ENCODE data around the gene CDKAL1.
"Not testable (repeated sequence)": the region's sequence is repeated elsewhere in the genome, so short reads cannot be mapped to it uniquely, and the experiment has no call there.

Gene CDKAL1

DNA sequence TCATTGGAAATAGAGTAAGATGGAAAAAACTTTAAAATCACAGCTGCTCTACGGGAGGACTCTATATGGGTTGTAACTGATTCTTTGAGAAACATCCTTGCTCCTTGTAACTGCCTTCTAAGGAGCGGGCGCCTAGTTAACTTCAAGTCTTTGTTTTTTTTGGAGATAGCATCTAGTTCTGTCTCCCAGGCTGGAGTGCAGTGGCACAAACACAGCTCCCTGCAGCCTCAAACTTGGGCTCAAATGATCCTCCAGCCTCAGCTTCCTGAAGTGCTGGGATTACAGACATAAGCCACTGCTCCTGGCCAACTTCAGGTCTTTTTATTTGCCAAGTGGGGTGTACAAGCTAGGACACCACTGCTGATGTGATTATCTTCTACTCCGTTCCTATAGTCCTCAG, 552.9 kb downstream of the CDKAL1 start:
- DNase-seq (ENCODE audit: low read depth, low spot score) = no peak
- H3K4me1 ChIP-seq (ENCODE audit: control insufficient read depth, insufficient read depth, low read length) = no peaks in the 10 kb centered on the region
- no CpG with 5 or more reads among the region's 4 CpGs for WGBS (ENCODE audit: insufficient coverage, insufficient read length)
- no peaks in the 10 kb centered on the region for H3K27me3 ChIP-seq (ENCODE audit: control insufficient read depth, insufficient read depth, low read length)
- H3K4me3 ChIP-seq (ENCODE audit: low read length) = no peak overlapping the region
- no peaks in the 10 kb centered on the region for H3K36me3 ChIP-seq (ENCODE audit: control insufficient read depth, insufficient read depth, low read length)
- H3K27ac ChIP-seq (ENCODE audit: low read length) = no peak overlapping the region
- H3K9me3 ChIP-seq (ENCODE audit: control insufficient read depth, insufficient read depth, low read length) = no peaks in the 10 kb centered on the region

DNA sequence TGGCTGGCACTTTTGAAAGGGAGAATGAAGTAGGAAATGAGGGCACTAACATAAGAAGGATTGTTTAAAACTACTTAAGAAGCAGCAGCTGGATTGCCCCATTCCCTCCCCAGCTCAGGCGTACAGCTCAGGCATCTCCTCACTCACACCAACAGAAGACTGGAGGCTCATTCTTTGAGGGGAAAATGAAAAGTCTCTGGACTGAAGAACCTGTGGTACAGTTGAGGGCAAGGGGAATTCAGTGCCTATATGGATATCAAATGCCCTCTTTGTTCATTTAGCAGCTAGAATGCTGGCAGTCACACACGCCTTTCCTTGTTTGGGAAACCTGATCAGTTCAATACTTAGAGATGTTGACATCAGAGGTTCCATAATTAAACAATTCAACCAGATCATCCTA, 557.2 kb downstream of the CDKAL1 start:
- WGBS (ENCODE audit: insufficient coverage, insufficient read length) = no CpG with 5 or more reads among the region's 2 CpGs
- no peak overlapping the region for H3K27ac ChIP-seq (ENCODE audit: low read length)
- no peaks in the 10 kb centered on the region for H3K9me3 ChIP-seq (ENCODE audit: control insufficient read depth, insufficient read depth, low read length)
- DNase-seq (ENCODE audit: low read depth, low spot score) = no peak
- H3K4me1 ChIP-seq (ENCODE audit: control insufficient read depth, insufficient read depth, low read length) = no peaks in the 10 kb centered on the region
- no peaks in the 10 kb centered on the region for H3K27me3 ChIP-seq (ENCODE audit: control insufficient read depth, insufficient read depth, low read length)
- no peak overlapping the region for H3K4me3 ChIP-seq (ENCODE audit: low read length)
- no peaks in the 10 kb centered on the region for H3K36me3 ChIP-seq (ENCODE audit: control insufficient read depth, insufficient read depth, low read length)

DNA sequence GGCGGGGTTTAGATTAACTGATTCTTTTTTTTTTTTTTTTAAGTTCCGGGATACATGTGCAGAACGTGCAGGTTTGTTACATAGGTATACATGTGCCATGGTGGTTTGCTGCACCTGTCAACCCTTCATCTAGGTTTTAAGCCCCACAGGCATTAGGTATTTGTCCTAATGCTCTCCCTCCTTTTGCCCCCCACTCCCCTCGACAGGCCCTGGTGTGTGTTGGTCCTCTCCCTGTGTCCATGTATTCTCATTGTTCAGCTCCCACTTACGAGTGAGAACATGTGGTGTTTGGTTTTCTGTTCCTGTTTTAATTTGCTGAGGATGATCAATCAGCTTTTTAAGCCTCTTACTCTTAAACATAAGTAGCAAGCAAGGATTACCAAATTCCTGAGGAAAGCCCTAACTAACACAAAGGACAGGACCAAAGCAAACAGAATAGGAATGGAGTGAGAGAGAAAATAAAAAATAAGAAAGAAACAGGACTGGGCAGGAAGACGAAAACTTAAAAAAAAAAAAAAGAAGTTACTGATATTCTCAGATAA, 558.0 kb downstream of the CDKAL1 start:
- H3K27me3 ChIP-seq (ENCODE audit: control insufficient read depth, insufficient read depth, low read length); H3K27ac ChIP-seq (ENCODE audit: low read length); DNase-seq (ENCODE audit: low read depth, low spot score); H3K4me1 ChIP-seq (ENCODE audit: control insufficient read depth, insufficient read depth, low read length); H3K4me3 ChIP-seq (ENCODE audit: low read length); H3K9me3 ChIP-seq (ENCODE audit: control insufficient read depth, insufficient read depth, low read length); H3K36me3 ChIP-seq (ENCODE audit: control insufficient read depth, insufficient read depth, low read length): not testable (repeated sequence)
- WGBS (ENCODE audit: insufficient coverage, insufficient read length) = no CpG with 5 or more reads among the region's 6 CpGs

DNA sequence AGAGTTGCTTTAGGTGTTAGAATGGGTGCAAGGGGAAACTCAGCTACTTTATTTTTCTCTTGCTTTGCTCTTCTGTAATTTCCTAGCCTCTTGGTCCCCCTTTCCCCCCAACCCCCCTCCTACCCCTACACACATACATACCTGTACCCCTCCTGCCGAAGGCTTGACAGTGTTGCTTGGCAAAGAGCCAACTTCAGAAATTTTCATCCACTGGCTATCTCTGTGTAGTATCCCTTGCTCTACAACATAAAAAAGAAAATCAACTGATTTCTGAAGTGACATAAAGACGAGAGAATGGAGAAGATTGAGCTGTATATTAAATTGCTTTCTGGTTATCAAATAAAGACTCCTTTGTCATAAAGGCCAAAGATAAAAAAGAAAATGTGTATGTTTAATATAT, 561.2 kb downstream of the CDKAL1 start:
- H3K36me3 ChIP-seq (ENCODE audit: control insufficient read depth, insufficient read depth, low read length) = no peaks in the 10 kb centered on the region
- H3K4me3 ChIP-seq (ENCODE audit: low read length) = no peak overlapping the region
- H3K27ac ChIP-seq (ENCODE audit: low read length) = no peak overlapping the region
- no CpG with 5 or more reads among the region's 2 CpGs for WGBS (ENCODE audit: insufficient coverage, insufficient read length)
- H3K27me3 ChIP-seq (ENCODE audit: control insufficient read depth, insufficient read depth, low read length) = no peaks in the 10 kb centered on the region
- no peaks in the 10 kb centered on the region for H3K9me3 ChIP-seq (ENCODE audit: control insufficient read depth, insufficient read depth, low read length)
- no peak for DNase-seq (ENCODE audit: low read depth, low spot score)
- peaks cover 3% of the 10 kb centered on the region; the same call in 1 of the 2 replicates for H3K4me1 ChIP-seq (ENCODE audit: control insufficient read depth, insufficient read depth, low read length)

DNA sequence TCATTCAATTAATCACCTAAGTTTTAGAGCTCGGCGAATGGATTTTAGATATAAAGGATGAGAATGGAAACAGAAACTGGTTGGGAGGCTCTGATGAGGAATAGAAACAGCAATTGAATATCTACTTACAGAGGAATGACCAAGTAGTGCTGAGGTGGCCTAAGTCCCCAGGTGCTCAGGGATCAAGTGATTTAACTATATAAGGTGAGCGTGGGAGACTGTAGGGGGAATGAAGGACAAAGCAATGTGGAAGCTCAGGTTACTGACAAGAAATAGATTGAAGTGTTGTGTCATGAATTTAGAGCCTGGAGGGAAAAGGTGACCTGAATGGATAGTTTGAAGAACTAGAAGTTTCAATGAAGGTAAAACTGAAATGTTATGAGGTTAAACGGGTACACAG, 563.9 kb downstream of the CDKAL1 start:
- Histone ChIP-seq H3K4me1 (ENCODE audit: control insufficient read depth, insufficient read depth, low read length) (peaks cover 5% of the 10 kb centered on the region; the same call in 1 of the 2 replicates), H3K27ac (ENCODE audit: low read length) (no peak overlapping the region), H3K4me3 (ENCODE audit: low read length) (no peak overlapping the region), H3K27me3 (ENCODE audit: control insufficient read depth, insufficient read depth, low read length) (no peaks in the 10 kb centered on the region), H3K36me3 (ENCODE audit: control insufficient read depth, insufficient read depth, low read length) (no peaks in the 10 kb centered on the region), H3K9me3 (ENCODE audit: control insufficient read depth, insufficient read depth, low read length) (no peaks in the 10 kb centered on the region)
- no CpG with 5 or more reads among the region's 4 CpGs for WGBS (ENCODE audit: insufficient coverage, insufficient read length)
- no peak for DNase-seq (ENCODE audit: low read depth, low spot score)

DNA sequence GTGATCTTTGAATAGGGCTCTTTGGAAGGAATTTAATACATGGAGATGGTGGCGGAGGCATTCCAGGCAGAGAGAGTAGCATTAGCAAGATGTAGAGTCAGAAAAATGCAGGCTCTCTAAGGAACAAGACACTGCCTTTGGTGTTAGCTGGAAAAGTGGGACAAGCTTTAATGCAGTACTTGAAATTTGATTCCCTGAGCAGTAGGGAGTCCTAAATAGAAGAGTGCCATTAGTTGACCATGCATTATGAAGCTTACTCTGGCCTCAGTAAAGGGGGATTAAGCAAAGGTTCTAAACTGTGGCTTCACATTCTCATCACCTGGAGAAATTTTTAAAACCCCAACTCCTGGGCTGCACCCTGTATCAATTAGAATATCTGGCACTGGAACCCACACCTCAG, 564.5 kb downstream of the CDKAL1 start:
- Histone ChIP-seq H3K9me3 (ENCODE audit: control insufficient read depth, insufficient read depth, low read length) (no peaks in the 10 kb centered on the region), H3K4me1 (ENCODE audit: control insufficient read depth, insufficient read depth, low read length) (peaks cover 5% of the 10 kb centered on the region; the same call in 1 of the 2 replicates), H3K27ac (ENCODE audit: low read length) (no peak overlapping the region), H3K36me3 (ENCODE audit: control insufficient read depth, insufficient read depth, low read length) (no peaks in the 10 kb centered on the region), H3K4me3 (ENCODE audit: low read length) (no peak overlapping the region), H3K27me3 (ENCODE audit: control insufficient read depth, insufficient read depth, low read length) (no peaks in the 10 kb centered on the region)
- no CpG with 5 or more reads among the region's 1 CpG for WGBS (ENCODE audit: insufficient coverage, insufficient read length)
- no peak for DNase-seq (ENCODE audit: low read depth, low spot score)

DNA sequence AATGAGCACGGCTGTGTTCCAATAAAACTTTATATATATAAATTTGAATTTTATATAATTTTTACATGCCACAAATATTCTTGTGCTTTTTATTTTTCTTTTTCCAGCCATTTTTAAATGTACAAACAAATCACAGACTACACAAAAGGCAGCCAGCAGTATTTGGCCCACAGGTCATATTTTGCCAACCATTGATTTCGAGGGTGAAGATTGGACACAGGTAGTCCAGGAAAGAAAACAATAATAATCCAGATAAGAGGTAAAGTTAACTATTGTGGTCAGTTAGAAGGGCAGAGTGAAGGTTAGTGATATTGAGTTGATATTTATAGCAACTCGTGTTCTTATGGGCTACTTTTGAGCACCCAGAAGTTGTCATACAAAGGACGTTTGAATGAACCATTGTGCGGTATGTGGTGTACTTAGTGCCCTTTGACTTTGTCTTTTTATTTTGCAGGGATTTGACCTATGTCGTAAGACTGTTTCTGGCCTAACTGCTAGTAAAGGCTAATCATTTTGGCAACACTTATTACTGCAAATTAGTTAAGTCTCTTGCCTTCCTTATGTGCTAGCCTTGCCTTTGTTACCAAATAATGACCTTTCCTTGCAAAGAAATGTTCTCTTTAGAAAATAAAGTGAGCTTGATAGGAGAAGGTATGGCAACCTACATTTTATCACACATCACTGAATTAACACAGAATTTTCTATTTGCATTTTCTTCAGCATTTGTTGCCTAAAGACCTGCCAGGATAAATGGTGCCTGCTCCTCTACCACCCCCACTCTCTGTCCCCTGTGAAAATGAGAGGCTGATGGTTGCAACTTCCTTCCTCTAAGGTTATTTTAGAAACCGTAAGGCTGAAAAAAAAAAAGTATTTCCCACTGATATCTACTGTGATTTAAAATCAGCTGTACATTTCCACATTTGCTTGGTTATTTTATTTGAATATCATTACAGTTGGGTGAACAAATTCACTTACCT, 565.4 kb downstream of the CDKAL1 start:
- WGBS (ENCODE audit: insufficient coverage, insufficient read length) = no CpG with 5 or more reads among the region's 7 CpGs
- DNase-seq (ENCODE audit: low read depth, low spot score) = no peak
- Histone ChIP-seq H3K36me3 (ENCODE audit: control insufficient read depth, insufficient read depth, low read length) (no peaks in the 10 kb centered on the region), H3K4me1 (ENCODE audit: control insufficient read depth, insufficient read depth, low read length) (peaks cover 5% of the 10 kb centered on the region; the same call in 1 of the 2 replicates), H3K9me3 (ENCODE audit: control insufficient read depth, insufficient read depth, low read length) (no peaks in the 10 kb centered on the region), H3K27me3 (ENCODE audit: control insufficient read depth, insufficient read depth, low read length) (no peaks in the 10 kb centered on the region), H3K4me3 (ENCODE audit: low read length) (no peak overlapping the region), H3K27ac (ENCODE audit: low read length) (no peak overlapping the region)

DNA sequence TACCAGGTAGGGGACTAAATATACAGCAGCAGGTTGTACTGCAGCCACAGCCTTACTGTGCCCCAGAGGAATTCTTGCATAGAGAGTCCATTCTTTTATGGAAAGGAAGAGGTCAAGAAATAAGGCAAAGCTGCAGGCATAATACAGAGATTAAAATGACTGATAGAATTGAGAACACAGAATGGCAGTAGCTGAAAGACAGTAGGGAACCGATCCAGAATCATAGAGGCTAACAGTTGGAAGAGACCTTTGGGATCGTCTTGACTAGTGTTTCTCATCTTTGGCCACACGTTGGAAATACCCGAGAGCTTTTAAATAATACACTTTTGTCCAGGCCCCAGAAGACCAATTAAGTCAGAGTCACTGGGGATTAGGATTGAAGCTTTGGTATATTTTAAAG, 566.7 kb downstream of the CDKAL1 start:
- DNase-seq (ENCODE audit: low read depth, low spot score) = no peak
- H3K4me1 ChIP-seq (ENCODE audit: control insufficient read depth, insufficient read depth, low read length) = peaks cover 5% of the 10 kb centered on the region; the same call in 1 of the 2 replicates
- H3K9me3 ChIP-seq (ENCODE audit: control insufficient read depth, insufficient read depth, low read length) = no peaks in the 10 kb centered on the region
- H3K36me3 ChIP-seq (ENCODE audit: control insufficient read depth, insufficient read depth, low read length) = no peaks in the 10 kb centered on the region
- WGBS (ENCODE audit: insufficient coverage, insufficient read length) = no CpG with 5 or more reads among the region's 4 CpGs
- no peak overlapping the region for H3K4me3 ChIP-seq (ENCODE audit: low read length)
- H3K27me3 ChIP-seq (ENCODE audit: control insufficient read depth, insufficient read depth, low read length) = no peaks in the 10 kb centered on the region
- H3K27ac ChIP-seq (ENCODE audit: low read length) = no peak overlapping the region

DNA sequence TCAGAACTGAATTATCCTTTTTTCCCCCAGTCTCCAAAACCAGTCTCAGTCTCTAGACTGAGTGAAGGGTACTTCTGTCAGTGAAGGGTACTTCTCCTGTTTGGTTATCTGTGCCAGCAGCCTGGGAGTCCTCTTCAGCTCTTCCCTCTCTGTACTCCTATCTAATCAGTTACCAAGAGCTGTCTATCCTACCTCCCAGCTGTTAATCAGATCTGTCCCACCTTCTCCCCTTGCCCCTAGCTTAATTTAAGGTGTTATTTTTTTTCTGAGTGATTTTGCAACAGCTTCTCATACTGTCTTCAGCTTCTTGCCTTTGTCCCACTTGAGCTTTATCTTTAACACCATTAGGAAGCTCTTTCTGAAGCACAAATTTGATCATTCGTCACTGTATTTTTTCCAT, 567.4 kb downstream of the CDKAL1 start:
- no peak for DNase-seq (ENCODE audit: low read depth, low spot score)
- WGBS (ENCODE audit: insufficient coverage, insufficient read length) = no CpG with 5 or more reads among the region's 1 CpG
- H3K36me3 ChIP-seq (ENCODE audit: control insufficient read depth, insufficient read depth, low read length) = no peaks in the 10 kb centered on the region
- H3K27ac ChIP-seq (ENCODE audit: low read length) = no peak overlapping the region
- no peak overlapping the region for H3K4me3 ChIP-seq (ENCODE audit: low read length)
- H3K9me3 ChIP-seq (ENCODE audit: control insufficient read depth, insufficient read depth, low read length) = no peaks in the 10 kb centered on the region
- H3K27me3 ChIP-seq (ENCODE audit: control insufficient read depth, insufficient read depth, low read length) = no peaks in the 10 kb centered on the region
- H3K4me1 ChIP-seq (ENCODE audit: control insufficient read depth, insufficient read depth, low read length) = peaks cover 5% of the 10 kb centered on the region; the same call in 1 of the 2 replicates

DNA sequence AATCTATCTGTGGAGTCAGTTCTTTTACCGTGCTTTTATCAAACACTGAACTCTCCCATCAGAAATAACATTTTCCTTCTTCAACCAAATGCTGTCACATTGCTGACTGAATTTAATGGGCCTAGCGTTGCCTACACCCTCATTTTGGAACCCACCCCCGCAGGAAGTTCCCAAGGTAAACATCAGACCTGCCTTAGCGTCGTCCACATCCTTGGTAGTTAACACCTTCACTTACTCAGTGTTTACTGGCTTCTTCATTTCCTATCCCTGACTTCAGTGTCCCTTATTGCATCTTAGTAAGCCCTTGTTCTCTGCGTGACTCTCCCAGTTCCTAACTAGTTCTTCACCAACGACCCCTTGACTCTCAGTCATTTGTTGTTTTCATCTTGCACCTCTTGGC, 567.9 kb downstream of the CDKAL1 start:
- no peaks in the 10 kb centered on the region for H3K36me3 ChIP-seq (ENCODE audit: control insufficient read depth, insufficient read depth, low read length)
- H3K4me1 ChIP-seq (ENCODE audit: control insufficient read depth, insufficient read depth, low read length) = peaks cover 5% of the 10 kb centered on the region; the same call in 1 of the 2 replicates
- DNase-seq (ENCODE audit: low read depth, low spot score) = no peak
- no CpG with 5 or more reads among the region's 7 CpGs for WGBS (ENCODE audit: insufficient coverage, insufficient read length)
- H3K27ac ChIP-seq (ENCODE audit: low read length) = no peak overlapping the region
- H3K4me3 ChIP-seq (ENCODE audit: low read length) = no peak overlapping the region
- H3K27me3 ChIP-seq (ENCODE audit: control insufficient read depth, insufficient read depth, low read length) = no peaks in the 10 kb centered on the region
- H3K9me3 ChIP-seq (ENCODE audit: control insufficient read depth, insufficient read depth, low read length) = no peaks in the 10 kb centered on the region

Measured in iPS DF 6.9 (cell line).